ENCODE data around the gene FSTL3. TPM values are rescaled to one million over a fixed set of nuclear protein-coding genes. Genes with fewer than 3 reads are reported as not detected.
A peak's percentile ranks its signal among the peaks of the same experiment; 100 is the strongest.

FSTL3 gene
- total RNA-seq, 4 donors from 2014 or later, result 105 to 200 (median 133) TPM

GRCh38 chr19:632579-633067 lies 43.6 kb upstream of the FSTL3 start:
- peak overlapping the region in 3 of 4 donors; percentile 77 to 81 (median 80) for H3K27ac ChIP-seq

GRCh38 chr19:633068-633785 lies 43.0 kb upstream of the FSTL3 start, which contains the start of gene POLRMT:
Gene POLRMT (minus strand): TSS chr19:633537. CDS start chr19:633512, 25 bp downstream.
- no peaks in the 10 kb centered on the region for H3K9me3 ChIP-seq
- H3K4me3 ChIP-seq, result peak within 1 kb of the TSS; percentile 73 to 90
- 0 to 2% methylated on average over 10 to 16 of the region's 67 CpGs for WGBS, 2 donors (ENCODE audit: low coverage in 1 of 2)
- H3K36me3 ChIP-seq, result peaks cover 0 to 31% of the 10 kb centered on the region in 2 donors
- H3K27ac ChIP-seq, result peak within 1 kb of the TSS in 3 of 4 donors; percentile 77 to 81 (median 80)
- peaks cover 3 to 56% (median 18%) of the 10 kb centered on the region in 3 donors for H3K4me1 ChIP-seq
- H3K27me3 ChIP-seq, result no peaks in the 10 kb centered on the region
- TF ChIP-seq POLR2A (IDR thresholded peaks at IDR 0.05), result peak in 1 of 2 donors; percentile 60
- TF ChIP-seq EP300 (IDR thresholded peaks at IDR 0.05), result no peak
- TF ChIP-seq CTCF (IDR thresholded peaks at IDR 0.05), result peak in 2 of 4 experiments; percentile 35 to 55
- peak; percentile 70 for TF ChIP-seq POLR2AphosphoS5 (IDR thresholded peaks at IDR 0.05)
- ATAC-seq, result peak; percentile 98

More at GRCh38 chr19:632579-633067, 43.6 kb upstream of the FSTL3 start:
- TF ChIP-seq POLR2A (IDR thresholded peaks at IDR 0.05) (no peak), CTCF (IDR thresholded peaks at IDR 0.05) (no peak), EP300 (IDR thresholded peaks at IDR 0.05) (no peak), POLR2AphosphoS5 (IDR thresholded peaks at IDR 0.05) (no peak)
- 6% methylated on average over 3 of the region's 35 CpGs; no CpG with 5 or more reads in 1 of the 2 donors for WGBS, 2 donors (ENCODE audit: low coverage in 1 of 2)
- peak overlapping the region; percentile 73 to 90 for H3K4me3 ChIP-seq
- H3K9me3 ChIP-seq, result no peaks in the 10 kb centered on the region
- no peaks in the 10 kb centered on the region for H3K27me3 ChIP-seq
- peaks cover 3 to 56% (median 18%) of the 10 kb centered on the region in 3 donors for H3K4me1 ChIP-seq
- H3K36me3 ChIP-seq, result peaks cover 0 to 37% of the 10 kb centered on the region in 2 donors
- peak; percentile 20 for ATAC-seq

- no peaks in the 10 kb centered on the region for H3K27me3 ChIP-seq
- H3K4me1 ChIP-seq, result peaks cover 3 to 60% (median 20%) of the 10 kb centered on the region in 3 donors
- peak; percentile 4 for ATAC-seq
- peak overlapping the region; percentile 73 to 90 for H3K4me3 ChIP-seq
- H3K36me3 ChIP-seq, result peaks cover 0 to 23% of the 10 kb centered on the region in 2 donors
- H3K27ac ChIP-seq, result peak overlapping the region in 2 of 4 donors; percentile 80 to 81
- 4 to 20% methylated on average over 5 to 19 of the region's 32 CpGs for WGBS, 2 donors (ENCODE audit: low coverage in 1 of 2)
- no peak for TF ChIP-seq EP300 (IDR thresholded peaks at IDR 0.05)
- TF ChIP-seq POLR2A (IDR thresholded peaks at IDR 0.05), result no peak
- TF ChIP-seq POLR2AphosphoS5 (IDR thresholded peaks at IDR 0.05), result no peak
- TF ChIP-seq CTCF (IDR thresholded peaks at IDR 0.05), result no peak
- H3K9me3 ChIP-seq, result no peaks in the 10 kb centered on the region
Measured at GRCh38 chr19:633786-634639, 42.2 kb upstream of the FSTL3 start.

- 81 to 86% methylated on average over 7 to 11 of the region's 16 CpGs for WGBS, 2 donors (ENCODE audit: low coverage in 1 of 2)
- ATAC-seq, result no peak
- Histone ChIP-seq H3K27me3 (no peaks in the 10 kb centered on the region), H3K4me1 (peaks cover 3 to 59% (median 24%) of the 10 kb centered on the region in 3 donors), H3K9me3 (no peaks in the 10 kb centered on the region), H3K36me3 (peaks cover 0 to 12% of the 10 kb centered on the region in 2 donors), H3K27ac (no peak overlapping the region), H3K4me3 (no peak overlapping the region)
- no peak for TF ChIP-seq POLR2AphosphoS5 (IDR thresholded peaks at IDR 0.05)
Measured at GRCh38 chr19:634975-635652, 41.1 kb upstream of the FSTL3 start.
